Measurements from ENCODE around the gene PPP4R1.
"Not testable (repeated sequence)": the region's sequence is repeated elsewhere in the genome, so short reads cannot be mapped to it uniquely, and the experiment has no call there.

Gene PPP4R1

GRCh38 chr18:9614401-9615279 is at the start of gene PPP4R1:
Gene PPP4R1, minus strand, starts transcription at chr18:9614559. Its CDS starts 75 bp downstream, at chr18:9614484.
- DNase-seq: peak; percentile 66

- no peak for DNase-seq
These were observed 49.0 kb upstream of the PPP4R1 start for GRCh38 chr18:9663377-9663776.

- DNase-seq: no peak
These were observed 47.2 kb upstream of the PPP4R1 start for GRCh38 chr18:9661564-9661963.

- DNase-seq: no peak
These were observed 45.4 kb upstream of the PPP4R1 start for GRCh38 chr18:9659499-9660375.

DNA sequence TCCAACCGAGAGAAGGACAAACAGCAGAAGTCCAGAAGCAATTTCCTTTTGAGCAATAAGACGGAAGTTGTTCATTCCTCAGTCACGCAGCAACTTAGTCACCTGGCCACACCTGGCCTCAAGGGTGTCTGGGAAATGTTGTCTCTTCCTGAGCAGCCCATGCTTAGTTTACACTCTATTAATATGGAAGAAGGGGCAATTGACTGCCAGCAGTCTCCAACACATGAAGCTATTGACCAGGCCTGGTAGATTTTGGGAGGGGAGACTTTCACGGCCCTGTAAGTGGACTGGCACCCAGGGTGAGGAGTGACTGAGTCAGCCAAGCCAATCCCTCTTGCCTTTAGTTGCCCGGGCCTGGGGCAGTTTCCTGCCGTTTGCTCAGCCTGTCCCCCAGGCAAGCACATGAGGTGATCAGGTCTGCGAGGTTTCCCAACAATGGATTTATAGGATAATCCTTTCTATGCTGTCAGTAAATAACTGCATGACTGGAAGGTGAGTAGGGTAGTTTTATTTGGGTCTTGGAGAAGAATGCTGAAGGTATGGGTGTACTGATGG is 43.8 kb upstream of the PPP4R1 start:
- no peak for DNase-seq

GRCh38 chr18:9655232-9655767 is 40.9 kb upstream of the PPP4R1 start:
- DNase-seq: no peak

DNA sequence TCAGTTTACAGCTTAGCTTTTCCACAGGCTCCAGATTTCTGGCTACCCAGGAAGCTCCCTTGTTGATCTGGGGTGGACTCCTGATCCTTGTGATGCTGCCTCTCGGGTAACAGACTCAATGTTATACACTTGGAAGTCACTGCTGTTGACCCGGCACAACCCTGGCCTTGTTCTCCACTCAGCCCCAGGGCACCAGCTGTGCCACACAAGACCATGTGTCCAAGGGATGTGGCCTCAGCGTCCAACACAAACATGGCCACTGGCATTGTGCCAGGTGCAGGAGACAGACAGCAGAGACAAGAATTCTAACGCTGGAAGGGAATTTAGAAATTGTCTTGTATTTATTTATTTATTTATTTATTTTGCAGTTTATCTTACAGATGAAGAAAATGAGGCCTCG is 39.0 kb upstream of the PPP4R1 start:
- DNase-seq: no peak

- DNase-seq: no peak
These were observed 34.8 kb upstream of the PPP4R1 start for GRCh38 chr18:9649164-9649540.

GRCh38 chr18:9648431-9649163 is 34.2 kb upstream of the PPP4R1 start:
- DNase-seq: no peak

GRCh38 chr18:9647496-9648323 is 33.4 kb upstream of the PPP4R1 start:
- no peak for DNase-seq

- no peak for DNase-seq
These were observed 29.2 kb upstream of the PPP4R1 start for GRCh38 chr18:9643549-9643948.

- no peak for DNase-seq
These were observed 28.6 kb upstream of the PPP4R1 start for GRCh38 chr18:9642799-9643462.

DNA sequence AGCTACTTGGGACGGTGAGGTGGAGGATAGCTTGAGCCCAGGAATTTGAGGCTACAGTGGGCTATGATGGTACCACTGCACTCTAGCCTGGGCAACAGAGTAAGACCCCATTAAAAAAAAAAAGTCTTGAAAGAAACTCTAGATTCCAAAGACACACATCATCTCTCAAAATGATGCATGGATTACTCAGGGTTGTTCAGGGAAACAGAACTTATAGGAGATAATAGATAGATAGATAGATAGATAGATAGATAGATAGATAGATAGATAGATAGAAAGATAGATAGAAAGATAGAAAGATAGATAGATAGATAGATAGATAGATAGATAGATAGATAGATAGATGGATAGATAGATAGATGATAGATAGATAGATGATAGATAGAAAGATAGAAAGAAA is 26.7 kb upstream of the PPP4R1 start:
- DNase-seq: not testable (repeated sequence)

GRCh38 chr18:9638886-9639285 is 24.5 kb upstream of the PPP4R1 start:
- peak; percentile 64 for DNase-seq

DNA sequence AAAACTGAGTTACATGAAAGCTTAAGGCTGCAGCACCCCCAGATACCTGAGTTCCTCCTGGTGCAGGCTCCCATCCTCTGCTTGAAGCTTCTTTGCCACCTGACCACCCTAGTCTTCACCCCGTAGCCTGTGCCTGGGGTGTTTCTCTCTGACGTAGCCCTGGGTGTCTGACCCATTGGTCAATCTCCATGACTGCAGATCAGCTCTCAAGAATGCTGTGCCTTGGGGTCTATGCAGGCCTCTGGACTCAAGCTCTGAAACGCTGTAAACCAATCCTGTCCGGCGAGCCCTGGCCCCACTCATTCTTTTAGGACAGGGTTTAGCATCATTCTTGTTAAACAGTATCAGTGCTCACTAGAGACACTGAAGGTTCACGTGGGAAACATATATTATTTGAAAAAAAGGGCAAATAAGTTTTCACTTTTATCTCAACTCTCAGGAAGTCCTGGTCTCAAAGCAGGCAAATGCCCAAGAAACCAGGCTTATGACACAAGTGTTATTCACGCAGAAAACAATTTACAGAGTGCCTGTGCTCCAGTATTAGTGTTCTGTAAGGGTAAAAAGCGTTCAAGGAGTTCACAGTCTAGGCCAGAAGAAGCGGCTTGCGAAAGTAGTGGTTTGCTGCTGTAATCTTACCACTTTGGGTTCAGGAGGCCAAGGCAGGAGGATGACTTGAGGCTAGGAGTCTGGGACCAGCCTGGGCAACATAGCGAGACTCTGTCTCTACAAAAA is 22.8 kb upstream of the PPP4R1 start:
- no peak for DNase-seq

- DNase-seq: no peak
These were observed 20.5 kb upstream of the PPP4R1 start for GRCh38 chr18:9634856-9635255.

DNA sequence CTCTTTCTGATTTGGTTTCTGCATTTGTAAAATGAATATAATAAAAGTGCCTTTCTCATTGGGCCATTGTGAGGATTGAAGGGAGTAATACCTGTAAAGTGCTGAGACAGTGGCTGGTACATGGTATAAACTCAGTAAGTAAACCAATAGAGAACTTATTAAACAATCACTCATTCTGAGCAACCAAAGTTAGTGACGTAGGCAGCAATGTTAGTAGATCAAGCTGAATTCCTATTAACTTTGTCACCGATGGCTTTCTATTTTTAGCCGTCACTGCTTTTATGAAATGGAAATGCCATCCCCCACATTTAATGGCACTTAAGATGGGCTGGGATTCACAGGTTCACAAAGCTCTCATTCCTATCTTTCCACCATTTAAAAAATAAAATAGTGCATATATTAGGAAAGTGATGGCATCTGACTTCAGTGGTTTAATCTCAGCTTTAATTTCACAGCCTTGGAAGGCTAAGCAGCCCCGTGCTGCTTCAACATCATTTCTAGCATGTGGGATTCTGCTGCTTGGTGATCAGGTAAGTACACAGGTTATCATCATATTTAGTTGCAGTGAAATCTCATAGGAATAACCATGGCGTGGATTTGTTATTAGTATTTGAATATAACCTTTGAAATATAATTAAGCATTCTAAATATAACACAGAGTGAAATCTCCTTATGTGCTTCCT is 17.6 kb upstream of the PPP4R1 start:
- DNase-seq: no peak

DNA sequence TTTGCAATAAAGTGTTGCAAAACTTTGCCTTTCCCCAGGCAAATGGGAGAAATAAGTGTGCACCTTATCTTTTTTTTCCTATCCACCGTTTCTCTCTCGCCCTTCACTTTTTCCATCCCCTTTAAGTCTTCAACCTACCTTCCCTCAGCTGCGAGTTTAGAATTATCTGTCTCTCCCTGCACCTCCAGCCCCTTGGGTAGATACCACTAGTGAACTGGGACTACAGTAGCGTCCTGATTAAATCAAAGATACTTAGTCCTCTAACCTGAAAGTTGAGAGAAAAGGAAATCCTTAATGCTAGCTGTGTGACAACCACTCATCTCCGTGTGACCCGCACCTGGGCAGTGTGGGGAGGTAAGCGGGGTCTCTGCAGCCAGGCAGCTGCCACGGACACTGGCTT is 16.1 kb upstream of the PPP4R1 start:
- no peak for DNase-seq

DNA sequence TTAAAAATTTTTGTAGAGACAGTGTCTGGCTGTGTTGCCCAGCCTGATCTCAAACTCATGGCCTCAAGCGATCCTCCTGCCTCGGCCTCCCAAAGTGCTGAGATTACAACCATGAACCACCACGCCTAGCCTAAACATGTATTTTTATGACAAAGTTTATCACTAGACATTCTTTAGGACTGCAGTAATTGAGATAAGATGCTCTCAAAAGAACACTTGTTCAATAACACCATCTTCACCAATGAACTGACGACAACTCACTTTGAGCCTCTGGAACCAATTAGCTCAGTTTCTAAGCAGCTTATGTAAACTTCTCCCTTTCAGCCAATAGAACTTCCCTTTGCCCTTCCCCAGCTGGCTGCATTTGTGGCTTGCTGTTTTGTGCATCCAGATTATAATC is 15.3 kb upstream of the PPP4R1 start:
- no peak for DNase-seq

GRCh38 chr18:9628984-9629383 is 14.6 kb upstream of the PPP4R1 start:
- no peak for DNase-seq
